Body of pancreas (tissue), 4 donors: Measurements from ENCODE around the gene SHISA4. TPM values are rescaled to one million over a fixed set of nuclear protein-coding genes. Genes with fewer than 3 reads are reported as not detected.
"Not testable (repeated sequence)": the region's sequence is repeated elsewhere in the genome, so short reads cannot be mapped to it uniquely, and the experiment has no call there.

Experiments used
- ATAC-seq: fragments of 150-250 bp; one replicate; pipeline ENCODE4 v1.9.1; 2016
- DNase-seq, 4 donors: peaks; one replicate each; pipeline ENCODE4 v3.0.0-alpha.2; 2019
- H3K27ac ChIP-seq, 4 donors: fragments of 200-600 bp; sonication (generic); 1 replicate in 3 of 4; 2 replicates in 1 of 4; pipeline versions ENCODE4 v1.5.1 to v1.6.1; 2016 to 2019; ENCODE audit warnings: mild to moderate bottlenecking in 1 of 4, mixed read lengths in 1 of 4, moderate library complexity in 1 of 4
- H3K27me3 ChIP-seq, 2 donors: fragments of 200-600 bp; sonication (generic); one replicate each; pipeline ENCODE4 v1.6.0; 2016; ENCODE audit warnings: mild to moderate bottlenecking in 1 of 2
- H3K36me3 ChIP-seq, 2 donors: fragments of 200-600 bp; sonication (generic); replicated peaks in 1 of 2; 2 replicates each; pipeline ENCODE4 v1.5.1; 2016; ENCODE audit warnings: low read depth in 2 of 2; ENCODE audit not compliant: insufficient read depth in 1 of 2
- H3K4me1 ChIP-seq: fragments of 200-600 bp; sonication (generic); one replicate; pipeline ENCODE4 v1.6.0; 2016
- H3K4me3 ChIP-seq, 2 donors: fragments of 200-600 bp; sonication (generic); 1 replicate in 1 of 2; 2 replicates in 1 of 2; pipeline ENCODE4 v1.5.1; 2016 to 2019
- H3K9me3 ChIP-seq, 3 donors: fragments of 200-600 bp; sonication (generic); 1 replicate in 2 of 3; 2 replicates in 1 of 3; pipeline ENCODE4 v1.5.1; 2016
- POLR2A ChIP-seq, 3 donors: fragments of 450-650 bp; IDR thresholded peaks; one replicate each; pipeline ENCODE4 v1.6.1; 2016; ENCODE audit warnings: antibody characterized with exemption in 3 of 3, mild to moderate bottlenecking in 2 of 3
- WGBS, 2 donors: methylation state at CpG; one replicate each; pipeline ENCODE4 v1.1.5; 2017; 5-methylcytosine and 5-hydroxymethylcytosine counted together
- intact Hi-C: fragments of 100-400 bp; cut with DNase I; formaldehyde crosslinking; loops from one replicate; pipeline ENCODE4 v1.15.1; 2023
- total RNA-seq, 2 donors: library from RNA; depleted of rRNA; stranded (reverse); fragments of >200 nt; gene quantifications; one replicate each; pipeline ENCODE4 v1.1.0, GENCODE V29; 2016
- TF ChIP-seq, protein P1 (sequence below), 7 experiments: fragments of 450-650 bp in 4 of 7; fragments of 200-600 bp in 3 of 7; sonication (generic) in 3 of 7; IDR thresholded peaks; one replicate each; pipeline ENCODE4 v1.5.1; 2016 to 2019; ENCODE audit warnings: antibody characterized with exemption in 7 of 7

Gene SHISA4
- total RNA-seq, 2 donors from 2014 or later, result 4.6 to 8.3 TPM

DNA sequence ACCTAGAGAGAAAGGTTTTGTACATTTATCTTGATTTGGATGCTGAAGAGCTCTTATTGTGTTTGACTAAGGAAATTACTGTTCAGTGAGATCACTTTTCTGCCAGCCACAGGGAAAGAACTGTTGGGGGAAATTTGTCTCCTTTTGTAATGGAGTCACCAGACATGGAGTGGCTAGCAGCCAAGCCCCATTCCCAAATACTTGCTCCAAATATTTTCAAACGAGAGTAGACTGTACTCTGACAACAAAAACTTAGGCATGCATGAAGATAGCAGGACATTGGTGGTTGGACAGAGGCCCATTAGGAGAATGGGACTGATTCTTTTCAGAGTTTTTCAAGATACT is 38.7 kb upstream of the SHISA4 start:
- WGBS, 2 donors, result 12 to 18% methylated on average over 1 of the region's 1 CpG
- intact Hi-C loops, result no loop called here
- no peaks in the 10 kb centered on the region for H3K27me3 ChIP-seq
- H3K4me3 ChIP-seq, result no peak overlapping the region
- peak overlapping the region in 2 of 4 donors; percentile 2 to 11 for H3K27ac ChIP-seq
- H3K36me3 ChIP-seq, result peaks cover 0 to 30% of the 10 kb centered on the region in 2 donors
- TF ChIP-seq, protein P1, sequence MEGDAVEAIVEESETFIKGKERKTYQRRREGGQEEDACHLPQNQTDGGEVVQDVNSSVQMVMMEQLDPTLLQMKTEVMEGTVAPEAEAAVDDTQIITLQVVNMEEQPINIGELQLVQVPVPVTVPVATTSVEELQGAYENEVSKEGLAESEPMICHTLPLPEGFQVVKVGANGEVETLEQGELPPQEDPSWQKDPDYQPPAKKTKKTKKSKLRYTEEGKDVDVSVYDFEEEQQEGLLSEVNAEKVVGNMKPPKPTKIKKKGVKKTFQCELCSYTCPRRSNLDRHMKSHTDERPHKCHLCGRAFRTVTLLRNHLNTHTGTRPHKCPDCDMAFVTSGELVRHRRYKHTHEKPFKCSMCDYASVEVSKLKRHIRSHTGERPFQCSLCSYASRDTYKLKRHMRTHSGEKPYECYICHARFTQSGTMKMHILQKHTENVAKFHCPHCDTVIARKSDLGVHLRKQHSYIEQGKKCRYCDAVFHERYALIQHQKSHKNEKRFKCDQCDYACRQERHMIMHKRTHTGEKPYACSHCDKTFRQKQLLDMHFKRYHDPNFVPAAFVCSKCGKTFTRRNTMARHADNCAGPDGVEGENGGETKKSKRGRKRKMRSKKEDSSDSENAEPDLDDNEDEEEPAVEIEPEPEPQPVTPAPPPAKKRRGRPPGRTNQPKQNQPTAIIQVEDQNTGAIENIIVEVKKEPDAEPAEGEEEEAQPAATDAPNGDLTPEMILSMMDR (IDR thresholded peaks at IDR 0.05), result no peak
- TF ChIP-seq POLR2A (IDR thresholded peaks at IDR 0.05), result no peak
- H3K4me1 ChIP-seq, result peaks cover 5% of the 10 kb centered on the region
- H3K9me3 ChIP-seq, result no peaks in the 10 kb centered on the region
- peak in 3 of 4 donors; percentile 12 to 33 (median 21) for DNase-seq
- no peak for ATAC-seq

DNA sequence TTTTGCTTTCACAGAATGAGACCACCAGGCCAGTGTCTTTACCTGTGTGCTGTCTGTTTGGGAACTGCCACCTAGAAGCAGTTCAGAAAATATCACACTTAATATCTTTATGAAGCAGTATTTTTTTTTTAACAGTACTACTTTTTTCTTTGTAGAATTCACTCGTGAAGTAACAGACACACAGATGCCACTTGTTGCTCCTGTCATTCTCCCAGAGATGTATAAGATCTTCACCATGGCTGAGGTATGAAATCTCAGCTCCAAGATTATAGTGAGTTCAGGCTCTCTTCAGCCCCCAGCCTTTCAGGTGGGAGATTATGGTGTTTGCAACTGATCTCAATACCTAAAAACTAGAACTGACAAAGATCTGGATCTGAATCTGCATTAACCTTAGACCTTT is 36.7 kb upstream of the SHISA4 start:
- ATAC-seq (no peak), DNase-seq (no peak)
- Histone ChIP-seq H3K4me3 (no peak overlapping the region), H3K27me3 (no peaks in the 10 kb centered on the region), H3K4me1 (peaks cover 5% of the 10 kb centered on the region), H3K27ac (no peak overlapping the region), H3K36me3 (peaks cover 5 to 40% of the 10 kb centered on the region in 2 donors), H3K9me3 (no peaks in the 10 kb centered on the region)
- intact Hi-C loops, result no loop called here
- TF ChIP-seq, protein P1 (IDR thresholded peaks at IDR 0.05), result no peak
- 88 to 93% methylated on average over 1 of the region's 1 CpG for WGBS, 2 donors

DNA sequence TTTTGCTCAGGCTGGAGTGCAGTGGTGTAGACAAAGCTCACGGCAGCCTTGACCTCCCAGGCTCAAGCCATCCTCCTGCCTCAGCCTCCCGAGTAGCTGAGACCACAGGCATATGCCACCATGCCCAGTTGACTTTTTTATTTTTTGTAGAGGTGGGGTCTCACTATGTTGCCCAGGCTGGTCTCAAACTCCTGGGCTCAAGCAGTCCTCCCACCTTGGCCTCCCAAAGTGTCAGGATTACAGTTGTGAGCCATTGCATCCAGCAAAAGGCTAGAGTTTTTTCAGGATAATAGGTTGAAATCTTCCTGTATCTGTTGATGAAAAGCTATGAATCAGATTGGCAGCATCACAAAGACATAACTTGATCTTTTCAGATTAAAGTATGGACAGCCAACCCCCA is 32.0 kb upstream of the SHISA4 start:
- 93 to 97% methylated on average over 2 of the region's 2 CpGs for WGBS, 2 donors
- H3K4me1 ChIP-seq, H3K9me3 ChIP-seq, DNase-seq, H3K4me3 ChIP-seq, ATAC-seq, H3K27ac ChIP-seq, intact Hi-C loops, H3K27me3 ChIP-seq: not testable (repeated sequence)
- H3K36me3 ChIP-seq, result peaks cover 5 to 58% of the 10 kb centered on the region in 2 donors

DNA sequence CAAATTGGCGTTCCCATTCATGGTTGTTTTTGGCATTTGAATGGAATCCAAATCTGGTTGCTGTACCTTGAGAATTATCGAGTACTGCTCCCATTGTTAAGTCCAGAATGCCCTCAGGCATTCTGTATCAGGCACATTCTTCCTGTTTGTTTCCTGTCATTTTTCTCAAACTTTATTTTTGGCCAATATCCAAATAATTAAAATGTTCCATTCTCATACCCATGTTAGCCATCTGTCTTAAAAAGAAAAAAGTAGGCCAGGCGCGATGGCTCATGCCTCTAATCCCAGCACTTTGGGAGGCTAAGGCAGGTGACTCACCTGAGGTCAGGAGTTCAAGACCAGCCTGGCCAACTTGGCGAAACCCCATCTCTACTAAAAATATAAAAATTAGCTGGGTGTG is 29.3 kb upstream of the SHISA4 start:
- ATAC-seq (no peak), DNase-seq (no peak)
- 85 to 86% methylated on average over 5 of the region's 5 CpGs for WGBS, 2 donors
- Histone ChIP-seq H3K36me3 (peaks cover 5 to 41% of the 10 kb centered on the region in 2 donors), H3K4me3 (no peak overlapping the region), H3K27me3 (no peaks in the 10 kb centered on the region), H3K9me3 (no peaks in the 10 kb centered on the region), H3K4me1 (no peaks in the 10 kb centered on the region), H3K27ac (no peak overlapping the region)
- no peak for TF ChIP-seq POLR2A (IDR thresholded peaks at IDR 0.05)
- TF ChIP-seq, protein P1 (IDR thresholded peaks at IDR 0.05), result no peak
- intact Hi-C loops, result no loop called here

DNA sequence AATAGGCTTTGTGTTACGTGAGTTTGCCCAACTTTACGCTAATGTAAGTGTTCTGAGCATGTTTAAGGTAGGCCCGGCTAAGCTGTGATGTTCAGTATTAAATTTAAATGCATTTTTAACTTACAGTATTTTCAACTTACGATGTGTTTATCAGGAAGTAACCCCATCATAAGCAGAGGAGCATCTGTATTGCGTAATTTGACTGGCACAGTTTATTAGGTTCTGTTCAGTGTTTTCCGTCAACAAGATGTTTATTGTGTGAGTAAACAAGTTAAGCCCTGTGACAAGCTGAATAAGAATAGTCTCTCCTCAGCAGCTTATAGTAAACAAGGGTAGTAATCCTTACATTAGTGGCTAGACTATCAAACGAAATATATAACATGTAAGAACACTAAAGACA is 27.2 kb upstream of the SHISA4 start:
- TF ChIP-seq POLR2A (IDR thresholded peaks at IDR 0.05), result no peak
- TF ChIP-seq, protein P1 (IDR thresholded peaks at IDR 0.05), result no peak
- Histone ChIP-seq H3K36me3 (peaks cover under 1 to 30% of the 10 kb centered on the region in 2 donors), H3K9me3 (no peaks in the 10 kb centered on the region), H3K27ac (no peak overlapping the region), H3K27me3 (no peaks in the 10 kb centered on the region), H3K4me1 (no peaks in the 10 kb centered on the region), H3K4me3 (no peak overlapping the region)
- DNase-seq (no peak), ATAC-seq (no peak)
- intact Hi-C loops, result no loop called here
- 88 to 89% methylated on average over 7 of the region's 7 CpGs for WGBS, 2 donors
